Keratinocyte (primary cell): ENCODE measurements around the gene PCID2. TPM values are rescaled to one million over a fixed set of nuclear protein-coding genes. Genes with fewer than 3 reads are reported as not detected.

Experiments used
- DNase-seq: peaks from one replicate; pipeline ENCODE4 v3.0.0-alpha.2; 2011; ENCODE audit warnings: low read depth, missing footprints, low spot score
- FAIRE-seq: peaks from 2 replicates; lab custom pipeline; 2011; peaks lifted over from hg19 to GRCh38; lab: Jason Lieb, UNC
- H2AFZ ChIP-seq: 2 replicates; pipeline ENCODE4 v1.6.0; 2012; ENCODE audit warnings: low read length, control low read depth, inconsistent platforms; ENCODE audit not compliant: control insufficient read depth
- H3K27ac ChIP-seq: 2 replicates; pipeline ENCODE4 v1.5.1; 2011; ENCODE audit warnings: low read length; ENCODE audit not compliant: control insufficient read depth, insufficient read depth
- H3K27me3 ChIP-seq: 3 replicates; pipeline ENCODE4 v1.6.0; 2011; ENCODE audit warnings: low read length; ENCODE audit not compliant: control insufficient read depth, insufficient read depth; ENCODE audit errors: extremely low read depth
- H3K36me3 ChIP-seq, 2 experiments: 2 replicates in 1 of 2; 3 replicates in 1 of 2; pipeline ENCODE4 v1.5.1; 2011; ENCODE audit warnings: low read length in 2 of 2, mild to moderate bottlenecking in 1 of 2; ENCODE audit not compliant: control insufficient read depth in 2 of 2, insufficient read depth in 2 of 2; ENCODE audit errors: extremely low read depth in 1 of 2
- H3K4me1 ChIP-seq: 3 replicates; pipeline ENCODE4 v1.5.1; 2011; ENCODE audit warnings: low read length; ENCODE audit not compliant: control insufficient read depth, insufficient read depth; ENCODE audit errors: extremely low read depth
- H3K4me2 ChIP-seq: 3 replicates; pipeline ENCODE4 v1.6.0; 2011; ENCODE audit warnings: low read depth, low read length; ENCODE audit not compliant: control insufficient read depth, insufficient read depth; ENCODE audit errors: extremely low read depth
- H3K4me3 ChIP-seq, 3 experiments: fragments of 200-600 bp in 1 of 3; sonication (generic) in 1 of 3; 2 replicates in 2 of 3; 3 replicates in 1 of 3; pipeline ENCODE4 v1.5.1; 2011 to 2016; ENCODE audit warnings: low read length in 3 of 3, mild to moderate bottlenecking in 3 of 3, control low read depth in 2 of 3, inconsistent platforms in 1 of 3, low read depth in 1 of 3, mixed read lengths in 1 of 3, mixed run types in 1 of 3, moderate library complexity in 1 of 3; ENCODE audit not compliant: control insufficient read depth in 2 of 3, insufficient read depth in 2 of 3; ENCODE audit errors: extremely low read depth in 1 of 3
- H3K79me2 ChIP-seq: 2 replicates; pipeline ENCODE4 v1.6.0; 2012; ENCODE audit warnings: low read length; ENCODE audit not compliant: control insufficient read depth, insufficient read depth
- H3K9ac ChIP-seq: 3 replicates; pipeline ENCODE4 v1.6.0; 2011; ENCODE audit warnings: low read length; ENCODE audit not compliant: control insufficient read depth, insufficient read depth; ENCODE audit errors: extremely low read depth
- H3K9me1 ChIP-seq: 3 replicates; pipeline ENCODE4 v1.6.0; 2011; ENCODE audit warnings: low read length; ENCODE audit not compliant: control insufficient read depth, insufficient read depth; ENCODE audit errors: extremely low read depth
- H3K9me3 ChIP-seq: 2 replicates; pipeline ENCODE4 v1.5.1; 2012; ENCODE audit warnings: low read depth, low read length; ENCODE audit not compliant: control insufficient read depth
- H4K20me1 ChIP-seq: 3 replicates; pipeline ENCODE4 v1.6.0; 2011; ENCODE audit warnings: low read length; ENCODE audit not compliant: control insufficient read depth, insufficient read depth; ENCODE audit errors: extremely low read depth
- CTCF ChIP-seq, 3 experiments: IDR thresholded peaks in 1 of 3; conservative IDR thresholded peaks in 1 of 3; optimal IDR thresholded peaks in 1 of 3; 2 replicates in 2 of 3; 3 replicates in 1 of 3; pipeline versions ENCODE3 to v1.5.1; 2011; ENCODE audit warnings: low read length in 3 of 3, mild to moderate bottlenecking in 3 of 3, moderate library complexity in 2 of 3, control low read depth in 1 of 3, inconsistent platforms in 1 of 3; ENCODE audit not compliant: insufficient read depth in 2 of 3; ENCODE audit errors: extremely low read depth in 1 of 3
- EZH2 ChIP-seq: IDR thresholded peaks from one replicate; pipeline ENCODE4 v1.6.1; 2012; ENCODE audit warnings: inconsistent platforms, mild to moderate bottlenecking, low read length, moderate library complexity
- dilution Hi-C: fragments of 300-500 bp; cut with MboI; formaldehyde crosslinking; loops from one replicate; pipeline ENCODE4 v1.7.0; 2020; ENCODE audit warnings: low sequenced_read_pairs; ENCODE audit not compliant: extremely low pct_ligation_motif_present
- polyA plus RNA-seq, 5 experiments: library from polyadenylated mRNA; depleted of rRNA in 3 of 5; stranded (reverse) in 3 of 5; stranded (forward) in 1 of 5; unstranded in 1 of 5; fragments of >200 nt; gene quantifications; 1 replicate in 1 of 5; 2 replicates in 3 of 5; 3 replicates in 1 of 5; pipeline versions ENCODE4 v1.2.1 to v1.2.3, GENCODE V29; 2011 to 2012; ENCODE audit warnings: missing spikeins in 2 of 5, low read depth in 1 of 5, low replicate concordance in 1 of 5

The PCID2 gene
- polyA plus RNA-seq, 1 donor (not counting 4 experiments of a cell fraction or from before 2014, with no cell fraction given) = 76.5 TPM

- Histone ChIP-seq H3K9ac (no peak overlapping the region), H2AFZ (no peak overlapping the region), H3K27me3 (no peaks in the 10 kb centered on the region)
These were observed 67.5 kb downstream of the PCID2 start for GRCh38 chr13:113140677-113141600.

GRCh38 chr13:113139577-113139976, 68.9 kb downstream of the PCID2 start:
- no peaks in the 10 kb centered on the region for H3K27me3 ChIP-seq
- FAIRE-seq = no peak

More at GRCh38 chr13:113140677-113141600, 67.5 kb downstream of the PCID2 start:
- no peaks in the 10 kb centered on the region for H3K9me1 ChIP-seq
- no peak overlapping the region for H3K27ac ChIP-seq
- TF ChIP-seq EZH2 = no peak
- TF ChIP-seq CTCF (optimal IDR thresholded peaks at IDR 0.05 in 1 of 3, IDR thresholded peaks at IDR 0.05 in 1 of 3, conservative IDR thresholded peaks at IDR 0.05 in 1 of 3; ENCODE audit: extremely low read depth in 1 of 3, insufficient read depth in 2 of 3, low read length in 3 of 3) = no peak
- DNase-seq (no peak), FAIRE-seq (no peak)
- H4K20me1 ChIP-seq = no peaks in the 10 kb centered on the region
- H3K4me2 ChIP-seq = no peak overlapping the region
- H3K4me1 ChIP-seq = no peaks in the 10 kb centered on the region
- H3K9me3 ChIP-seq = no peaks in the 10 kb centered on the region
- H3K4me3 ChIP-seq = no peak overlapping the region
- dilution Hi-C loops = no loop called here
- H3K79me2 ChIP-seq = no peaks in the 10 kb centered on the region
- H3K36me3 ChIP-seq = no peaks in the 10 kb centered on the region

More at GRCh38 chr13:113139577-113139976, 68.9 kb downstream of the PCID2 start:
- no peak overlapping the region for H3K4me3 ChIP-seq
- H3K9ac ChIP-seq = no peak overlapping the region
- dilution Hi-C loops = no loop called here
- H3K79me2 ChIP-seq = no peaks in the 10 kb centered on the region
- H3K36me3 ChIP-seq = no peaks in the 10 kb centered on the region
- no peak overlapping the region for H3K4me2 ChIP-seq
- H2AFZ ChIP-seq = no peak overlapping the region
- no peak for TF ChIP-seq CTCF (optimal IDR thresholded peaks at IDR 0.05 in 1 of 3, IDR thresholded peaks at IDR 0.05 in 1 of 3, conservative IDR thresholded peaks at IDR 0.05 in 1 of 3; ENCODE audit: extremely low read depth in 1 of 3, insufficient read depth in 2 of 3, low read length in 3 of 3)
- TF ChIP-seq EZH2 = no peak
- no peak overlapping the region for H3K27ac ChIP-seq
- no peak for DNase-seq
- no peaks in the 10 kb centered on the region for H3K9me1 ChIP-seq
- no peaks in the 10 kb centered on the region for H3K4me1 ChIP-seq
- no peaks in the 10 kb centered on the region for H4K20me1 ChIP-seq
- no peaks in the 10 kb centered on the region for H3K9me3 ChIP-seq
